Duodenal mucosa (tissue), 2 donors: ENCODE data around the gene SLC35G2.
"Not testable (repeated sequence)": the region's sequence is repeated elsewhere in the genome, so short reads cannot be mapped to it uniquely, and the experiment has no call there.

Source experiments
- H3K27ac ChIP-seq: one replicate; pipeline ENCODE4 v1.7.0; 2013; ENCODE audit warnings: low read depth, low read length
- H3K27me3 ChIP-seq, 2 donors: one replicate each; pipeline ENCODE4 v1.7.0; 2013; ENCODE audit warnings: low read length in 2 of 2, control low read depth in 1 of 2; ENCODE audit not compliant: insufficient read depth in 2 of 2, control insufficient read depth in 1 of 2
- H3K36me3 ChIP-seq, 2 donors: one replicate each; pipeline ENCODE4 v1.7.0; 2013; ENCODE audit warnings: low read length in 2 of 2, control low read depth in 1 of 2; ENCODE audit not compliant: insufficient read depth in 2 of 2, control insufficient read depth in 1 of 2
- H3K4me1 ChIP-seq, 2 donors: one replicate each; pipeline ENCODE4 v1.7.0; 2013; ENCODE audit warnings: low read length in 2 of 2, control low read depth in 1 of 2; ENCODE audit not compliant: insufficient read depth in 2 of 2, control insufficient read depth in 1 of 2
- H3K4me3 ChIP-seq, 2 donors: one replicate each; pipeline ENCODE4 v1.7.0; 2013; ENCODE audit warnings: low read length in 2 of 2, low read depth in 1 of 2
- H3K9ac ChIP-seq, 2 donors: one replicate each; pipeline ENCODE4 v1.7.0; 2013; ENCODE audit warnings: low read length in 2 of 2, low read depth in 1 of 2
- H3K9me3 ChIP-seq, 2 donors: one replicate each; pipeline ENCODE4 v1.7.0; 2013; ENCODE audit warnings: low read length in 2 of 2, control low read depth in 1 of 2; ENCODE audit not compliant: control insufficient read depth in 1 of 2

Gene SLC35G2

GRCh38 chr3:136852180-136852579 is 33.3 kb downstream of the SLC35G2 start:
- no peaks in the 10 kb centered on the region for H3K4me1 ChIP-seq
- no peaks in the 10 kb centered on the region for H3K9me3 ChIP-seq
- H3K4me3 ChIP-seq = no peak overlapping the region
- H3K9ac ChIP-seq = no peak overlapping the region
- H3K36me3 ChIP-seq = no peaks in the 10 kb centered on the region
- no peak overlapping the region for H3K27ac ChIP-seq
- H3K27me3 ChIP-seq = no peaks in the 10 kb centered on the region

GRCh38 chr3:136856665-136857064 is 37.7 kb downstream of the SLC35G2 start:
- Histone ChIP-seq H3K36me3 (no peaks in the 10 kb centered on the region), H3K27ac (no peak overlapping the region), H3K9me3 (no peaks in the 10 kb centered on the region), H3K4me1 (peaks cover 7 to 8% of the 10 kb centered on the region in 2 donors), H3K9ac (no peak overlapping the region), H3K4me3 (no peak overlapping the region), H3K27me3 (no peaks in the 10 kb centered on the region)

- H3K36me3 ChIP-seq = no peaks in the 10 kb centered on the region
- no peaks in the 10 kb centered on the region for H3K9me3 ChIP-seq
- peaks cover 8 to 10% of the 10 kb centered on the region in 2 donors for H3K4me1 ChIP-seq
- H3K27me3 ChIP-seq = no peaks in the 10 kb centered on the region
- no peak overlapping the region for H3K27ac ChIP-seq
- no peak overlapping the region for H3K9ac ChIP-seq
- H3K4me3 ChIP-seq = no peak overlapping the region
Measured at GRCh38 chr3:136858381-136858780, 39.5 kb downstream of the SLC35G2 start.

GRCh38 chr3:136860541-136860940 is 41.6 kb downstream of the SLC35G2 start:
- H3K4me3 ChIP-seq = peak overlapping the region; percentile 82 to 94
- H3K27me3 ChIP-seq = no peaks in the 10 kb centered on the region
- H3K4me1 ChIP-seq = peaks cover 8 to 13% of the 10 kb centered on the region in 2 donors
- H3K9ac ChIP-seq = peak overlapping the region in 1 of 2 donors; percentile 27
- H3K9me3 ChIP-seq = no peaks in the 10 kb centered on the region
- H3K36me3 ChIP-seq = no peaks in the 10 kb centered on the region
- no peak overlapping the region for H3K27ac ChIP-seq

GRCh38 chr3:136861890-136862616 is 43.1 kb downstream of the SLC35G2 start, which contains the start of gene NCK1:
Gene NCK1 (plus strand): TSS chr3:136862208. CDS start chr3:136928002, 65,794 bp downstream.
- no peaks in the 10 kb centered on the region for H3K9me3 ChIP-seq
- H3K27me3 ChIP-seq = no peaks in the 10 kb centered on the region
- H3K4me3 ChIP-seq = peak within 1 kb of the TSS; percentile 82 to 94
- peak within 1 kb of the TSS; percentile 88 for H3K27ac ChIP-seq
- peak within 1 kb of the TSS; percentile 84 to 92 for H3K9ac ChIP-seq
- no peaks in the 10 kb centered on the region for H3K36me3 ChIP-seq
- H3K4me1 ChIP-seq = peaks cover 8 to 13% of the 10 kb centered on the region in 2 donors

GRCh38 chr3:136862617-136863322 is 43.8 kb downstream of the SLC35G2 start:
- peaks cover 8 to 13% of the 10 kb centered on the region in 2 donors for H3K4me1 ChIP-seq
- no peaks in the 10 kb centered on the region for H3K9me3 ChIP-seq
- H3K4me3 ChIP-seq = peak overlapping the region; percentile 82 to 94
- peak overlapping the region; percentile 88 for H3K27ac ChIP-seq
- H3K27me3 ChIP-seq = no peaks in the 10 kb centered on the region
- H3K9ac ChIP-seq = peak overlapping the region; percentile 84 to 92
- no peaks in the 10 kb centered on the region for H3K36me3 ChIP-seq

- H3K27me3 ChIP-seq = no peaks in the 10 kb centered on the region
- H3K36me3 ChIP-seq = no peaks in the 10 kb centered on the region
- no peaks in the 10 kb centered on the region for H3K9me3 ChIP-seq
- H3K4me1 ChIP-seq = no peaks in the 10 kb centered on the region
- no peak overlapping the region for H3K4me3 ChIP-seq
- H3K27ac ChIP-seq = no peak overlapping the region
- H3K9ac ChIP-seq = no peak overlapping the region
Measured at GRCh38 chr3:136869282-136869681, 50.4 kb downstream of the SLC35G2 start.

GRCh38 chr3:136872258-136872657 is 53.3 kb downstream of the SLC35G2 start:
- H3K27me3 ChIP-seq, H3K27ac ChIP-seq, H3K36me3 ChIP-seq, H3K9me3 ChIP-seq, H3K4me1 ChIP-seq, H3K4me3 ChIP-seq, H3K9ac ChIP-seq: not testable (repeated sequence)

GRCh38 chr3:136879510-136879909 is 60.6 kb downstream of the SLC35G2 start:
- H3K9me3 ChIP-seq, H3K4me3 ChIP-seq, H3K36me3 ChIP-seq, H3K27me3 ChIP-seq, H3K4me1 ChIP-seq, H3K27ac ChIP-seq, H3K9ac ChIP-seq: not testable (repeated sequence)

- Histone ChIP-seq H3K9ac (no peak overlapping the region), H3K4me1 (peaks cover 3 to 6% of the 10 kb centered on the region in 2 donors), H3K4me3 (no peak overlapping the region), H3K27me3 (no peaks in the 10 kb centered on the region), H3K27ac (no peak overlapping the region), H3K36me3 (no peaks in the 10 kb centered on the region), H3K9me3 (no peaks in the 10 kb centered on the region)
Measured at GRCh38 chr3:136882571-136882970, 63.6 kb downstream of the SLC35G2 start.
